HEK293 (cell line): ENCODE measurements around the gene MARK3.

Experiments used
- CTCF ChIA-PET: fragments of 350-600 bp; formaldehyde crosslinking; extraction: SDS; loops from one replicate; lab custom pipeline; 2021; ENCODE audit warnings: antibody characterized with exemption; lab: Yijun Ruan, JAX
- POLR2A ChIA-PET: fragments of 300-600 bp; formaldehyde crosslinking; extraction: SDS; loops from one replicate; lab custom pipeline; 2020; ENCODE audit warnings: antibody characterized with exemption, inconsistent platforms; lab: Yijun Ruan, JAX
- H3K27ac ChIP-seq: fragments of 200-500 bp; sonication (Bioruptor generic); 2 replicates; pipeline ENCODE4 v1.5.1; 2014; ENCODE audit warnings: low read depth, low read length, control low read depth, inconsistent platforms; ENCODE audit errors: extremely low read depth
- H3K36me3 ChIP-seq, 2 experiments: fragments of 200-500 bp in 1 of 2; sonication (Bioruptor generic) in 1 of 2; 1 replicate in 1 of 2; 2 replicates in 1 of 2; pipeline ENCODE4 v1.5.1; 2014 to 2017; ENCODE audit warnings: inconsistent platforms in 2 of 2, low read length in 2 of 2; ENCODE audit not compliant: control insufficient read depth in 2 of 2, insufficient read depth in 1 of 2
- H3K4me1 ChIP-seq: fragments of 200-500 bp; sonication (Bioruptor generic); 2 replicates; pipeline ENCODE4 v1.5.1; 2014; ENCODE audit warnings: mild to moderate bottlenecking, low read length, inconsistent platforms; ENCODE audit not compliant: control insufficient read depth, insufficient read depth
- H3K4me3 ChIP-seq: 2 replicates; pipeline ENCODE4 v1.5.1; 2011; ENCODE audit warnings: low read depth, mild to moderate bottlenecking, control low read depth, low read length, moderate library complexity
- H3K9me3 ChIP-seq: fragments of 200-500 bp; sonication (Bioruptor generic); 2 replicates; pipeline ENCODE4 v1.5.1; 2014; ENCODE audit warnings: low read depth, low read length, inconsistent platforms; ENCODE audit not compliant: control insufficient read depth, insufficient read depth
- ATF2 ChIP-seq: fragments of 450-650 bp; formaldehyde crosslinking; IDR thresholded peaks from 2 replicates; pipeline ENCODE4 v1.5.1; 2016; ENCODE audit warnings: missing biosample characterization, missing genetic modification characterization, low read depth
- BCL11A ChIP-seq: fragments of 450-650 bp; formaldehyde crosslinking; IDR thresholded peaks from 2 replicates; pipeline ENCODE4 v1.5.1; 2016; ENCODE audit warnings: low read depth, missing biosample characterization, missing genetic modification characterization
- BCL6B ChIP-seq: fragments of 450-650 bp; formaldehyde crosslinking; IDR thresholded peaks from 2 replicates; pipeline ENCODE4 v1.5.1; 2017; ENCODE audit warnings: missing biosample characterization, missing genetic modification characterization
- KLF16 ChIP-seq: fragments of 450-650 bp; formaldehyde crosslinking; IDR thresholded peaks from 2 replicates; pipeline ENCODE4 v1.5.1; 2017; ENCODE audit warnings: missing biosample characterization, missing genetic modification characterization
- MZF1 ChIP-seq: fragments of 450-650 bp; formaldehyde crosslinking; IDR thresholded peaks from 2 replicates; pipeline ENCODE4 v1.5.1; 2017; ENCODE audit warnings: missing biosample characterization, missing genetic modification characterization, borderline replicate concordance
- PRDM1 ChIP-seq: fragments of 450-650 bp; formaldehyde crosslinking; IDR thresholded peaks from 2 replicates; pipeline ENCODE4; 2016; ENCODE audit warnings: missing biosample characterization, missing genetic modification characterization
- PRDM10 ChIP-seq: fragments of 450-650 bp; formaldehyde crosslinking; IDR thresholded peaks from 2 replicates; pipeline ENCODE4 v1.5.1; 2016; ENCODE audit warnings: missing biosample characterization, missing genetic modification characterization
- PRDM6 ChIP-seq: fragments of 450-650 bp; formaldehyde crosslinking; IDR thresholded peaks from 2 replicates; pipeline ENCODE4 v1.5.1; 2017; ENCODE audit warnings: missing biosample characterization, missing genetic modification characterization
- SP7 ChIP-seq: fragments of 450-650 bp; formaldehyde crosslinking; IDR thresholded peaks from 2 replicates; pipeline ENCODE4 v1.5.1; 2016; ENCODE audit warnings: missing biosample characterization, missing genetic modification characterization
- ZBTB21 ChIP-seq: fragments of 450-650 bp; formaldehyde crosslinking; IDR thresholded peaks from 2 replicates; pipeline ENCODE4 v1.5.1; 2017; ENCODE audit warnings: missing biosample characterization, missing genetic modification characterization
- ZNF140 ChIP-seq: fragments of 450-650 bp; formaldehyde crosslinking; IDR thresholded peaks from 2 replicates; pipeline ENCODE4 v1.5.1; 2016; ENCODE audit warnings: missing biosample characterization, missing genetic modification characterization
- ZNF324 ChIP-seq: fragments of 450-650 bp; formaldehyde crosslinking; IDR thresholded peaks from 2 replicates; pipeline ENCODE4 v1.5.1; 2016; ENCODE audit warnings: missing biosample characterization, missing genetic modification characterization
- ZNF366 ChIP-seq: fragments of 450-650 bp; formaldehyde crosslinking; conservative IDR thresholded peaks from 2 replicates; pipeline ENCODE4 v1.5.1; 2016; ENCODE audit warnings: missing biosample characterization, missing genetic modification characterization
- ZNF555 ChIP-seq: fragments of 450-650 bp; formaldehyde crosslinking; conservative IDR thresholded peaks from 2 replicates; pipeline ENCODE4 v1.5.1; 2017; ENCODE audit warnings: missing biosample characterization, mild to moderate bottlenecking, missing genetic modification characterization, inconsistent platforms
- ZNF629 ChIP-seq: fragments of 450-650 bp; formaldehyde crosslinking; IDR thresholded peaks from 2 replicates; pipeline ENCODE4 v1.5.1; 2017; ENCODE audit warnings: missing biosample characterization, missing genetic modification characterization
- ZNF660 ChIP-seq: fragments of 450-650 bp; IDR thresholded peaks from 2 replicates; pipeline ENCODE4 v1.5.1; 2018; ENCODE audit warnings: missing biosample characterization, mild to moderate bottlenecking, missing genetic modification characterization

Gene MARK3

GRCh38 chr14:103480595-103480994 lies 95.4 kb downstream of the MARK3 start:
- Histone ChIP-seq H3K36me3 (peaks cover 52 to 65% of the 10 kb centered on the region in 2 experiments), H3K4me1 (no peaks in the 10 kb centered on the region), H3K4me3 (no peak overlapping the region), H3K27ac (0 out of 2 replicates have a peak overlapping the region, but pooled peaks have one; percentile 4), H3K9me3 (no peaks in the 10 kb centered on the region)
- TF ChIP-seq ZNF555 (tag by site-specific recombination), result no peak
- no peak for TF ChIP-seq ZNF324 (tag by site-specific recombination)
- TF ChIP-seq ZNF140 (tag by site-specific recombination), result no peak
- TF ChIP-seq ATF2, result no peak
- TF ChIP-seq ZBTB21 (tag by site-specific recombination), result no peak
- TF ChIP-seq BCL6B, result no peak
- TF ChIP-seq MZF1, result no peak
- ChIA-PET POLR2A (no interaction called here), CTCF (interaction anchor here (1.1 kb wide), 1 partner anchor 20 kb away, joined by 5 read pairs; no protein-coding TSS in a partner anchor)

- Histone ChIP-seq H3K27ac (no peak overlapping the region), H3K4me1 (no peaks in the 10 kb centered on the region), H3K36me3 (peaks cover 54 to 56% of the 10 kb centered on the region in 2 experiments), H3K9me3 (no peaks in the 10 kb centered on the region)
- CTCF ChIA-PET, result interaction anchor here (0.7 to 1.0 kb wide), 2 partner anchors 35 to 93 kb away, joined by 3 read pairs; no protein-coding TSS in a partner anchor
- POLR2A ChIA-PET, result no interaction called here
- TF ChIP-seq ZNF366 (tag by site-specific recombination) (0 out of 2 replicates have a peak, but pooled peaks have one; percentile 13), ZNF629 (tag by site-specific recombination) (peak; percentile 35), KLF16 (tag by site-specific recombination) (no peak), ZNF660 (tag by site-specific recombination) (peak; percentile 74; the same call in 1 of the 2 replicates), PRDM6 (tag by site-specific recombination) (peak; percentile 53; the same call in 1 of the 2 replicates), PRDM10 (peak; percentile 52), PRDM1 (tag by site-specific recombination) (peak; percentile 36; the same call in 1 of the 2 replicates), BCL11A (tag by site-specific recombination) (no peak), SP7 (tag by site-specific recombination) (peak; percentile 77)
- TF ChIP-seq, all 188 proteins: peak for 7
- H3K4me3 ChIP-seq, result no peak overlapping the region
These were observed 98.4 kb downstream of the MARK3 start for GRCh38 chr14:103483600-103483999.
